Activated gamma-delta T cell treated with anti-CD3 and anti-CD28 coated beads, Interleukin-2, amount 50 U/mL, for 16 hours (primary cell): Measurements from ENCODE around the gene DPYD.
"Not testable (repeated sequence)": the region's sequence is repeated elsewhere in the genome, so short reads cannot be mapped to it uniquely, and the experiment has no call there.

ENCODE experiments used
- DNase-seq: peaks from one replicate; pipeline ENCODE4 v3.0.0-alpha.2; 2020; ENCODE audit warnings: low read depth

Gene DPYD

GRCh38 chr1:97277891-97278654 is 642.8 kb downstream of the DPYD start:
- DNase-seq = no peak

- no peak for DNase-seq
Observed at GRCh38 chr1:97271916-97272788, 648.7 kb downstream of the DPYD start.

- no peak for DNase-seq
Observed at GRCh38 chr1:97270508-97271307, 650.1 kb downstream of the DPYD start.

- DNase-seq = no peak
Observed at GRCh38 chr1:97265630-97266029, 655.2 kb downstream of the DPYD start.

GRCh38 chr1:97262842-97263241 is 658.0 kb downstream of the DPYD start:
- DNase-seq = no peak

- DNase-seq = no peak
Observed at GRCh38 chr1:97258597-97258996, 662.2 kb downstream of the DPYD start.

- no peak for DNase-seq
Observed at GRCh38 chr1:97254731-97255463, 665.9 kb downstream of the DPYD start.

- no peak for DNase-seq
Observed at GRCh38 chr1:97252925-97253324, 667.9 kb downstream of the DPYD start.

GRCh38 chr1:97252076-97252475 is 668.8 kb downstream of the DPYD start:
- DNase-seq = no peak

- DNase-seq = no peak
Observed at GRCh38 chr1:97247196-97247595, 673.6 kb downstream of the DPYD start.

- no peak for DNase-seq
Observed at GRCh38 chr1:97245682-97246081, 675.2 kb downstream of the DPYD start.

GRCh38 chr1:97245026-97245425 is 675.8 kb downstream of the DPYD start:
- no peak for DNase-seq

GRCh38 chr1:97243973-97244560 is 676.8 kb downstream of the DPYD start:
- DNase-seq = no peak

GRCh38 chr1:97238816-97239215 is 682.0 kb downstream of the DPYD start:
- DNase-seq = no peak

- DNase-seq = not testable (repeated sequence)
Observed at GRCh38 chr1:97231354-97231753, 689.5 kb downstream of the DPYD start.

GRCh38 chr1:97212671-97213070 is 708.2 kb downstream of the DPYD start:
- no peak for DNase-seq

GRCh38 chr1:97210307-97210706 is 710.5 kb downstream of the DPYD start:
- DNase-seq = no peak

- no peak for DNase-seq
Observed at GRCh38 chr1:97209381-97209957, 711.4 kb downstream of the DPYD start.

- DNase-seq = no peak
Observed at GRCh38 chr1:97207868-97208267, 713.0 kb downstream of the DPYD start.

- DNase-seq = no peak
Observed at GRCh38 chr1:97204468-97204867, 716.4 kb downstream of the DPYD start.
